ENCODE data around the gene TRIM7.

DNA sequence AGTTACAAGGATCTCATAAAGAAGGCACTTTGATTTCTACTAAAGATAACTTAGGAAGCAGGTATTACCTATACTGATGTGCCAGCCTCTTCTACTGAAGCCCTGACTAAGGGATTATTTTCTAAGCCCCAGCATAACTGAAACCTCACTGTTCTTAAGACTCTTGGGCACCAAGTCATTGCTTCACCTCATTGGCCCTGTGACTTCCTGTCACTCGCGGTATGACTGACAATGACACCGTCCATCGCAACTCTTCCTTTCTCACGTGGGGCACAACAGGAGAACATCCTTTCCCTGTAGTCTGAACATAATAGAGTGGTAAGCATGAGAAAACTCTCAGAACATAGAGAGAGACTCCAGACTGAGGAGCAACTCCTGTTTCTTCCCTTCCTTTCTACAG is 51.2 kb downstream of the TRIM7 start:
- no peak for TF ChIP-seq CTCF (conservative IDR thresholded peaks at IDR 0.05 in 1 of 2, IDR thresholded peaks at IDR 0.05 in 1 of 2; ENCODE audit: low read depth in 1 of 2, low read length in 2 of 2)
- no peak for TF ChIP-seq EZH2 (IDR thresholded peaks at IDR 0.05; ENCODE audit: low read length, missing control alignments)

Data from fibroblast of lung (primary cell).